Neural progenitor cell (in vitro differentiated cells): ENCODE measurements around the gene GALNT2. TPM values are rescaled to one million over a fixed set of nuclear protein-coding genes. Genes with fewer than 3 reads are reported as not detected.

Source experiments
- DNase-seq: peaks from one replicate; pipeline ENCODE4 v3.0.0-alpha.2; 2016; ENCODE audit warnings: low spot score
- H2AFZ ChIP-seq: fragments of 200-600 bp; sonication (generic); replicated peaks from 2 replicates; pipeline ENCODE4 v1.6.1; 2016; ENCODE audit warnings: antibody characterized with exemption
- H3F3A ChIP-seq: fragments of 200-600 bp; sonication (generic); 2 replicates; pipeline ENCODE4 v1.6.1; 2016; ENCODE audit warnings: antibody characterized with exemption, low read depth
- H3K27ac ChIP-seq: fragments of 200-600 bp; sonication (generic); 2 replicates; pipeline ENCODE4 v1.5.1; 2016; ENCODE audit warnings: mild to moderate bottlenecking
- H3K27me3 ChIP-seq: fragments of 200-600 bp; sonication (generic); 2 replicates; pipeline ENCODE4 v1.6.1; 2016; ENCODE audit warnings: mild to moderate bottlenecking, moderate library complexity
- H3K36me3 ChIP-seq: fragments of 200-600 bp; sonication (generic); 2 replicates; pipeline ENCODE4 v1.5.1; 2016
- H3K4me1 ChIP-seq: fragments of 200-600 bp; sonication (generic); 2 replicates; pipeline ENCODE4 v1.6.1; 2016; ENCODE audit warnings: mixed run types
- H3K4me2 ChIP-seq: fragments of 200-600 bp; sonication (generic); 2 replicates; pipeline ENCODE4 v1.6.1; 2016
- H3K4me3 ChIP-seq: fragments of 200-600 bp; sonication (generic); 2 replicates; pipeline ENCODE4 v1.5.1; 2016
- H3K79me2 ChIP-seq: fragments of 200-600 bp; sonication (generic); 2 replicates; pipeline ENCODE4 v1.6.1; 2016; ENCODE audit warnings: low read depth
- H3K9ac ChIP-seq: fragments of 200-600 bp; sonication (generic); 2 replicates; pipeline ENCODE4 v1.6.1; 2016
- H3K9me3 ChIP-seq: fragments of 200-600 bp; sonication (generic); 2 replicates; pipeline ENCODE4 v1.5.1; 2016; ENCODE audit warnings: low read depth
- H4K20me1 ChIP-seq: fragments of 200-600 bp; sonication (generic); 2 replicates; pipeline ENCODE4 v1.6.1; 2016; ENCODE audit warnings: low read depth
- H3K27ac Mint-ChIP-seq: 3 replicates; pipeline ENCODE4 v1.8.0; 2021; ENCODE audit warnings: mixed read lengths
- H3K27me3 Mint-ChIP-seq: 2 replicates; pipeline ENCODE4 v1.8.0; 2022; ENCODE audit warnings: low read depth, mild to moderate bottlenecking, inconsistent platforms, moderate library complexity, mixed read lengths; ENCODE audit not compliant: insufficient read depth
- H3K36me3 Mint-ChIP-seq: 3 replicates; pipeline ENCODE4 v1.8.0; 2021; ENCODE audit warnings: mixed read lengths
- H3K4me1 Mint-ChIP-seq: 3 replicates; pipeline ENCODE4 v1.8.0; 2021; ENCODE audit warnings: mixed read lengths
- H3K4me3 Mint-ChIP-seq: 3 replicates; pipeline ENCODE4 v1.8.0; 2021; ENCODE audit warnings: mild to moderate bottlenecking, moderate library complexity, mixed read lengths
- H3K9me3 Mint-ChIP-seq: 3 replicates; pipeline ENCODE4 v1.8.0; 2020; ENCODE audit warnings: mixed read lengths
- EZH2 ChIP-seq: fragments of 200-600 bp; sonication (generic); IDR thresholded peaks from 2 replicates; pipeline ENCODE4 v1.6.1; 2017; ENCODE audit warnings: antibody characterized with exemption, mild to moderate bottlenecking, moderate library complexity
- EZH2phosphoT487 ChIP-seq: fragments of 200-600 bp; sonication (generic); IDR thresholded peaks from 2 replicates; pipeline ENCODE4 v1.6.1; 2017; ENCODE audit warnings: antibody characterized with exemption
- total RNA-seq: library from RNA; depleted of rRNA; stranded (reverse); fragments of >200 nt; gene quantifications from 2 replicates; pipeline ENCODE4 v1.2.3, GENCODE V29; 2015; ENCODE audit warnings: low replicate concordance
- TF ChIP-seq, protein P1 (sequence below): fragments of 200-600 bp; sonication (generic); IDR thresholded peaks from 2 replicates; pipeline ENCODE4 v1.5.1; 2017; ENCODE audit warnings: antibody characterized with exemption, mild to moderate bottlenecking

Gene GALNT2
- total RNA-seq, 1 donor from 2014 or later = 37.6 TPM

DNA sequence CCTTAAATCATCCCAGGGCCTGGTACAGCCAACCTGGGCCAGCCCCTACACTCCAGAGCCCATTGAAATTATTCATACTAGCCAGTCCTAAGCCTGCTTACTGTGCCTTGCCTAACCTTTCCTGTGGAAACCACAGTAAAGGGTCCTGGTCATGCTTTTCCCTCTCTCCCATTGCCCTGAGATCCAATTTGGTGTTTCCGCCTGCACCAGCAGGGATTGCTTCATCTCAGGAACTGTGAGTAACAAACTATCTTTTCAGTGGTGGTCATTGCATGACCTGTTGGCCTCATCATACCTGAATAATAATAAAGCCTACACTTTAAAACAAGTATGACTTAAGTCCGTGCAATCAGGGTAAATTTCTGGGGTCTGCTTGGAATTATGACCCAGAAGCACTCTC, 18.7 kb upstream of the GALNT2 start:
- no peak overlapping the region for H3K27ac Mint-ChIP-seq
- Histone ChIP-seq H3K9ac (no peak overlapping the region), H3K36me3 (no peaks in the 10 kb centered on the region), H3K4me3 (no peak overlapping the region), H2AFZ (no peak overlapping the region), H3F3A (peaks cover 3% of the 10 kb centered on the region), H3K4me2 (no peak overlapping the region), H3K27ac (no peak overlapping the region), H3K79me2 (no peaks in the 10 kb centered on the region), H4K20me1 (no peaks in the 10 kb centered on the region), H3K27me3 (no peaks in the 10 kb centered on the region), H3K9me3 (no peaks in the 10 kb centered on the region), H3K4me1 (peaks cover 11% of the 10 kb centered on the region)
- DNase-seq = no peak
- H3K4me1 Mint-ChIP-seq = peaks cover 12% of the 10 kb centered on the region
- H3K36me3 Mint-ChIP-seq = no peaks in the 10 kb centered on the region
- H3K9me3 Mint-ChIP-seq = peaks cover 3% of the 10 kb centered on the region
- no peak overlapping the region for H3K4me3 Mint-ChIP-seq
- TF ChIP-seq EZH2phosphoT487 (no peak), EZH2 (no peak)
- TF ChIP-seq, protein P1, sequence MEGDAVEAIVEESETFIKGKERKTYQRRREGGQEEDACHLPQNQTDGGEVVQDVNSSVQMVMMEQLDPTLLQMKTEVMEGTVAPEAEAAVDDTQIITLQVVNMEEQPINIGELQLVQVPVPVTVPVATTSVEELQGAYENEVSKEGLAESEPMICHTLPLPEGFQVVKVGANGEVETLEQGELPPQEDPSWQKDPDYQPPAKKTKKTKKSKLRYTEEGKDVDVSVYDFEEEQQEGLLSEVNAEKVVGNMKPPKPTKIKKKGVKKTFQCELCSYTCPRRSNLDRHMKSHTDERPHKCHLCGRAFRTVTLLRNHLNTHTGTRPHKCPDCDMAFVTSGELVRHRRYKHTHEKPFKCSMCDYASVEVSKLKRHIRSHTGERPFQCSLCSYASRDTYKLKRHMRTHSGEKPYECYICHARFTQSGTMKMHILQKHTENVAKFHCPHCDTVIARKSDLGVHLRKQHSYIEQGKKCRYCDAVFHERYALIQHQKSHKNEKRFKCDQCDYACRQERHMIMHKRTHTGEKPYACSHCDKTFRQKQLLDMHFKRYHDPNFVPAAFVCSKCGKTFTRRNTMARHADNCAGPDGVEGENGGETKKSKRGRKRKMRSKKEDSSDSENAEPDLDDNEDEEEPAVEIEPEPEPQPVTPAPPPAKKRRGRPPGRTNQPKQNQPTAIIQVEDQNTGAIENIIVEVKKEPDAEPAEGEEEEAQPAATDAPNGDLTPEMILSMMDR = no peak
- peaks cover 3% of the 10 kb centered on the region for H3K27me3 Mint-ChIP-seq

DNA sequence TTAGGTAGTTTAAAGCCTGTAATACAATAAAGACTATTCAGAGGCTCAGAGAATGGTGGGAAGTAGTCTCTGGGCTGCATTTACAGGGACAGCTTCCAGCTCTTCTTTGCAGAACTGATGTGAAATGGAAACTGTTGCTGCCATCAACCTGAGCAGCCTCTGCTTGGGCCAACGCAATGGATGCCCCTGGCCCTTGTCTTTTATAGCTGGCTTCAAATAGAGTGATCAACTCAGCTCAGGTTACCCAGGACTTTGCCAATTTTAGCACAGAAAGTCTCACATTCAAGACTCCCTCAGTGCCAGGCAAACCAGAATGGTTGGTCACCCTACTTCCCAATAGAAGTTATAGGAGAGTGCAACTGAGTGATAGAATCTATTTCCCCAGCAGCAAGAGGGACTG, 18.1 kb upstream of the GALNT2 start:
- no peak overlapping the region for H3K9ac ChIP-seq
- H3F3A ChIP-seq = peaks cover 3% of the 10 kb centered on the region
- H3K4me3 ChIP-seq = no peak overlapping the region
- peaks cover 11% of the 10 kb centered on the region for H3K4me1 ChIP-seq
- Mint-ChIP-seq H3K27me3 (peaks cover 3% of the 10 kb centered on the region), H3K4me3 (no peak overlapping the region), H3K36me3 (no peaks in the 10 kb centered on the region), H3K4me1 (peaks cover 12% of the 10 kb centered on the region), H3K27ac (no peak overlapping the region), H3K9me3 (peaks cover 3% of the 10 kb centered on the region)
- H3K79me2 ChIP-seq = no peaks in the 10 kb centered on the region
- no peak for TF ChIP-seq EZH2phosphoT487
- TF ChIP-seq EZH2 = no peak
- TF ChIP-seq, protein P1 = no peak
- H2AFZ ChIP-seq = no peak overlapping the region
- H4K20me1 ChIP-seq = no peaks in the 10 kb centered on the region
- no peak overlapping the region for H3K27ac ChIP-seq
- no peaks in the 10 kb centered on the region for H3K27me3 ChIP-seq
- H3K4me2 ChIP-seq = no peak overlapping the region
- H3K36me3 ChIP-seq = no peaks in the 10 kb centered on the region
- DNase-seq = no peak
- H3K9me3 ChIP-seq = no peaks in the 10 kb centered on the region

DNA sequence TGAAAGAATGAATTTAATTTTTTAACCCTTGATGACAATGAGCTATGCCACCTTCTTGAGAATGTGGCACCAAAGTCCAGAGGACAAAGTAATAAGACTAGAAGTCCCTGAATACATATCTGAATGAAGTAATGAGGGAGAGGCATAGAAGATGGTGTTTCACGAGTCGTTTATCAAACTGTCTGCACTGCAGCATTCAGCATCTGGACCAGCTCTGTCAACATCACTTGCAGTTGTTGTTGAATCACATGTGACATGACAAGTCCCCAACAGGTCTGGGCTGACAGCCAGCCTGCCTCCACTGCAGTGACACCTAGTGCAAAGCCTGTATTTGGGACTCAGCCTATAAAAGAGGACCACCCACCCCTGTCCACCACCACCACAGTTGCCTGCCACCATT, 17.3 kb upstream of the GALNT2 start:
- H3K4me1 Mint-ChIP-seq = peaks cover 12% of the 10 kb centered on the region
- Histone ChIP-seq H3K27me3 (no peaks in the 10 kb centered on the region), H4K20me1 (no peaks in the 10 kb centered on the region), H3K4me3 (no peak overlapping the region), H3K4me1 (peaks cover 11% of the 10 kb centered on the region), H3F3A (peaks cover 3% of the 10 kb centered on the region), H2AFZ (no peak overlapping the region), H3K9ac (no peak overlapping the region), H3K9me3 (no peaks in the 10 kb centered on the region), H3K36me3 (no peaks in the 10 kb centered on the region), H3K79me2 (no peaks in the 10 kb centered on the region), H3K27ac (no peak overlapping the region), H3K4me2 (no peak overlapping the region)
- H3K27me3 Mint-ChIP-seq = peaks cover 3% of the 10 kb centered on the region
- H3K27ac Mint-ChIP-seq = no peak overlapping the region
- TF ChIP-seq EZH2 (no peak), EZH2phosphoT487 (no peak)
- TF ChIP-seq, protein P1 = no peak
- no peak overlapping the region for H3K4me3 Mint-ChIP-seq
- H3K36me3 Mint-ChIP-seq = no peaks in the 10 kb centered on the region
- peaks cover 3% of the 10 kb centered on the region for H3K9me3 Mint-ChIP-seq
- no peak for DNase-seq
